ENCODE measurements around the gene LAMC1.
A peak's percentile ranks its signal among the peaks of the same experiment; 100 is the strongest.

The LAMC1 gene

DNA sequence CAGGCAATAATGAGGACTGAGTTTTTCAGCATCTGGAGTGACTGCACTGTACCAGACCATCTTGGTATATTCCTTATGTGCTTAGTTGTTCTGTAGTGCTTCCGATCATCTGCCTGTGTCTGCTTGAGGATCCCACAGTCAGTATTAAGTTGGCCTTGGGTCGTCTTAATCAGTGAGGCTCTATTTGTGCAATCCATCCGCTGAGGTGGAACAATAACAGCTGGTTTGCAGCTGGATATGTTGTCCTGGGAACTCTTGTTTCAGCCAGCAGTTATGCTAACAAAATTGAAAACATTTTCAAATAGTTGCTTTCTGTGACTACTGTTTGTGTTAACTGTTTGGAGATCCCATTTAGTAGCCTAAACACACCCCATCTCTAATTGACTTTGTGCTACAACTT, 73.7 kb downstream of the LAMC1 start:
- no peaks in the 10 kb centered on the region for H3K4me1 ChIP-seq (ENCODE audit: control insufficient read depth, insufficient read depth, low read length)
- no peaks in the 10 kb centered on the region for H3K36me3 ChIP-seq (ENCODE audit: control insufficient read depth in 2 of 2, insufficient read depth in 1 of 2, low read length in 2 of 2)
- H3K9me3 ChIP-seq (ENCODE audit: control insufficient read depth, insufficient read depth, low read depth, low read length): no peaks in the 10 kb centered on the region
- H3K4me3 ChIP-seq (ENCODE audit: low read depth, low read length): no peak overlapping the region
- no peak overlapping the region for H3K27ac ChIP-seq (ENCODE audit: extremely low read depth, low read depth, low read length)
- ChIA-PET POLR2A (no interaction called here), CTCF (no interaction called here)
- TF ChIP-seq HOXD13 (CRISPR knock-in tag; IDR thresholded peaks at IDR 0.05; ENCODE audit: borderline replicate concordance) (no peak), ZNF292 (tag by site-specific recombination; IDR thresholded peaks at IDR 0.05; ENCODE audit: borderline replicate concordance, low read depth) (no peak)
- TF ChIP-seq, protein P1, sequence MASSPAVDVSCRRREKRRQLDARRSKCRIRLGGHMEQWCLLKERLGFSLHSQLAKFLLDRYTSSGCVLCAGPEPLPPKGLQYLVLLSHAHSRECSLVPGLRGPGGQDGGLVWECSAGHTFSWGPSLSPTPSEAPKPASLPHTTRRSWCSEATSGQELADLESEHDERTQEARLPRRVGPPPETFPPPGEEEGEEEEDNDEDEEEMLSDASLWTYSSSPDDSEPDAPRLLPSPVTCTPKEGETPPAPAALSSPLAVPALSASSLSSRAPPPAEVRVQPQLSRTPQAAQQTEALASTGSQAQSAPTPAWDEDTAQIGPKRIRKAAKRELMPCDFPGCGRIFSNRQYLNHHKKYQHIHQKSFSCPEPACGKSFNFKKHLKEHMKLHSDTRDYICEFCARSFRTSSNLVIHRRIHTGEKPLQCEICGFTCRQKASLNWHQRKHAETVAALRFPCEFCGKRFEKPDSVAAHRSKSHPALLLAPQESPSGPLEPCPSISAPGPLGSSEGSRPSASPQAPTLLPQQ (tag by site-specific recombination; IDR thresholded peaks at IDR 0.05): no peak

DNA sequence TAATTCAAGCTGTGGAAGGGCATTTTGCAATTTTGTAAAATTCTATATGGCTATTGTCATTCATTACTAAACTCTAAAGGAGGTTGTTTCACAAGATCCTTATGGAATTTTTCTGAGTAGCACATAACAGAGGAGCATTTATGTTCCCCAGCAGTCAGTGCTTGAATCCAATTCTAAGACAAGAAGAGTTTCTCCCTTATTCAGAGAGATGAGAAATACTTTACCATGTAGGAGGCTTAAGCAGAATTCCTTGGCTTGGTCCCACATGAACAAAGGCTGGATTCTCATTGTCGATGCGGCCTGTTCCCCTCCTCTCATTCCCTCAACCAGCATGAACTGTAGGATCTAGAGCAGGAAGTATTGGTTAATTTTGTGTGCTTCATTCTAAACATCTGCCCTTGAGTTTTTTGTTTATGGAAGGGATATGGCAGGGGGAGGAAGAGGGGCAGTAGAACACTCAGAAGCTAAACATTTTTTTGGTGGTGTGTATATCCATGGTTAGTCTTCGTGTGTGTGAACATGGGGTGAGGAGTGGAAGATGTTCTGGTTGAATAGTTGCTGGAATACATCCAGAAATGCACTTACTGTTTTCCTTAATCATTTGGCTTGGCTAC, 74.3 kb downstream of the LAMC1 start:
- Histone ChIP-seq H3K9me3 (ENCODE audit: control insufficient read depth, insufficient read depth, low read depth, low read length) (no peaks in the 10 kb centered on the region), H3K27ac (ENCODE audit: extremely low read depth, low read depth, low read length) (no peak overlapping the region), H3K4me1 (ENCODE audit: control insufficient read depth, insufficient read depth, low read length) (no peaks in the 10 kb centered on the region), H3K36me3 (ENCODE audit: control insufficient read depth in 2 of 2, insufficient read depth in 1 of 2, low read length in 2 of 2) (no peaks in the 10 kb centered on the region), H3K4me3 (ENCODE audit: low read depth, low read length) (no peak overlapping the region)
- CTCF ChIA-PET: no interaction called here
- POLR2A ChIA-PET: no interaction called here
- TF ChIP-seq ZNF521 (tag by site-specific recombination; IDR thresholded peaks at IDR 0.05) (no peak), OSR2 (tag by site-specific recombination; IDR thresholded peaks at IDR 0.05) (peak; percentile 37; the same call in 1 of the 2 replicates), ZNF670 (tag by site-specific recombination; IDR thresholded peaks at IDR 0.05; ENCODE audit: low read depth) (no peak), ZNF211 (tag by site-specific recombination; IDR thresholded peaks at IDR 0.05; ENCODE audit: low read depth) (no peak), ZFP41 (tag by site-specific recombination; IDR thresholded peaks at IDR 0.05; ENCODE audit: borderline replicate concordance) (no peak), ZNF776 (tag by site-specific recombination; IDR thresholded peaks at IDR 0.05; ENCODE audit: borderline replicate concordance) (no peak), ZNF416 (tag by site-specific recombination; IDR thresholded peaks at IDR 0.05) (no peak), BCL11B (tag by site-specific recombination; IDR thresholded peaks at IDR 0.05; ENCODE audit: low read depth) (no peak), TCF7L2 (IDR thresholded peaks at IDR 0.05; ENCODE audit: borderline replicate concordance, low read depth, low read length) (no peak), TRIM28 (IDR thresholded peaks at IDR 0.05; ENCODE audit: borderline replicate concordance, low read length) (no peak), ZNF202 (tag by site-specific recombination; IDR thresholded peaks at IDR 0.05; ENCODE audit: borderline replicate concordance) (no peak), MEIS1 (CRISPR knock-in tag; IDR thresholded peaks at IDR 0.05; ENCODE audit: borderline replicate concordance) (no peak), KLF10 (tag by site-specific recombination; IDR thresholded peaks at IDR 0.05) (no peak)
- TF ChIP-seq, protein P2, sequence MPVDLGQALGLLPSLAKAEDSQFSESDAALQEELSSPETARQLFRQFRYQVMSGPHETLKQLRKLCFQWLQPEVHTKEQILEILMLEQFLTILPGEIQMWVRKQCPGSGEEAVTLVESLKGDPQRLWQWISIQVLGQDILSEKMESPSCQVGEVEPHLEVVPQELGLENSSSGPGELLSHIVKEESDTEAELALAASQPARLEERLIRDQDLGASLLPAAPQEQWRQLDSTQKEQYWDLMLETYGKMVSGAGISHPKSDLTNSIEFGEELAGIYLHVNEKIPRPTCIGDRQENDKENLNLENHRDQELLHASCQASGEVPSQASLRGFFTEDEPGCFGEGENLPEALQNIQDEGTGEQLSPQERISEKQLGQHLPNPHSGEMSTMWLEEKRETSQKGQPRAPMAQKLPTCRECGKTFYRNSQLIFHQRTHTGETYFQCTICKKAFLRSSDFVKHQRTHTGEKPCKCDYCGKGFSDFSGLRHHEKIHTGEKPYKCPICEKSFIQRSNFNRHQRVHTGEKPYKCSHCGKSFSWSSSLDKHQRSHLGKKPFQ (tag by site-specific recombination; IDR thresholded peaks at IDR 0.05): peak; percentile 78
- TF ChIP-seq, protein P3, sequence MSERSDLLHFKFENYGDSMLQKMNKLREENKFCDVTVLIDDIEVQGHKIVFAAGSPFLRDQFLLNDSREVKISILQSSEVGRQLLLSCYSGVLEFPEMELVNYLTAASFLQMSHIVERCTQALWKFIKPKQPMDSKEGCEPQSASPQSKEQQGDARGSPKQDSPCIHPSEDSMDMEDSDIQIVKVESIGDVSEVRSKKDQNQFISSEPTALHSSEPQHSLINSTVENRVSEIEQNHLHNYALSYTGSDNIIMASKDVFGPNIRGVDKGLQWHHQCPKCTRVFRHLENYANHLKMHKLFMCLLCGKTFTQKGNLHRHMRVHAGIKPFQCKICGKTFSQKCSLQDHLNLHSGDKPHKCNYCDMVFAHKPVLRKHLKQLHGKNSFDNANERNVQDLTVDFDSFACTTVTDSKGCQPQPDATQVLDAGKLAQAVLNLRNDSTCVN (tag by site-specific recombination; optimal IDR thresholded peaks at IDR 0.05): no peak
- TF ChIP-seq, protein P4, sequence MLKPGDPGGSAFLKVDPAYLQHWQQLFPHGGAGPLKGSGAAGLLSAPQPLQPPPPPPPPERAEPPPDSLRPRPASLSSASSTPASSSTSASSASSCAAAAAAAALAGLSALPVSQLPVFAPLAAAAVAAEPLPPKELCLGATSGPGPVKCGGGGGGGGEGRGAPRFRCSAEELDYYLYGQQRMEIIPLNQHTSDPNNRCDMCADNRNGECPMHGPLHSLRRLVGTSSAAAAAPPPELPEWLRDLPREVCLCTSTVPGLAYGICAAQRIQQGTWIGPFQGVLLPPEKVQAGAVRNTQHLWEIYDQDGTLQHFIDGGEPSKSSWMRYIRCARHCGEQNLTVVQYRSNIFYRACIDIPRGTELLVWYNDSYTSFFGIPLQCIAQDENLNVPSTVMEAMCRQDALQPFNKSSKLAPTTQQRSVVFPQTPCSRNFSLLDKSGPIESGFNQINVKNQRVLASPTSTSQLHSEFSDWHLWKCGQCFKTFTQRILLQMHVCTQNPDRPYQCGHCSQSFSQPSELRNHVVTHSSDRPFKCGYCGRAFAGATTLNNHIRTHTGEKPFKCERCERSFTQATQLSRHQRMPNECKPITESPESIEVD (tag by site-specific recombination; IDR thresholded peaks at IDR 0.05): no peak

Data from HEK293 (cell line).